A673 (cell line): Measurements from ENCODE around the gene CYP4F8.

Experiments
- EZH2 ChIP-seq: fragments of 200-600 bp; sonication (generic); IDR thresholded peaks from 2 replicates; pipeline ENCODE4 v1.6.1; 2017; ENCODE audit warnings: borderline replicate concordance, low read depth, mild to moderate bottlenecking, mixed read lengths, antibody characterized with exemption, low read length; ENCODE audit not compliant: poor library complexity, severe bottlenecking
- TF ChIP-seq, protein P1 (sequence below): fragments of 300-800, 200-600 bp; sonication (generic); conservative IDR thresholded peaks from 2 replicates; pipeline ENCODE4 v1.5.1; 2017; ENCODE audit warnings: low read depth, mild to moderate bottlenecking, antibody characterized with exemption, low read length, moderate library complexity, mixed read lengths

DNA sequence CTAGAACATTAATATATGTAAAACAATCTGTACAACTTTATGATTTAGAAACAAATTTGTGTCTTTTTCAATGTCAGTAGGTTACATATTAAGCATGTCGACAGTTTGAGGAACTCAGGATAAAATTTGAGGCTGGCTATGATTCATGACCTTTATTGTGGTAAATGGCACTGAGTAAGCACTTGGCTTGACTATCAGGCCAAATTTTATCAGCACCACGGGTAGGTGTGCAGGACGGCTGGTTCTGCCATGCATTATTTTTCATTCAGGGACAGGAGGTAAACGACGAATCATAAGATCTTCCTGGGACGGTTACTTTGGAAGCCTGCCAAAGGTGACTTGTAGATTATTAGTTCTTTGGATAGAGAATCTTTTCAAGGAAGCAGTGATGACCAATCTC is 19.9 kb upstream of the CYP4F8 start:
- TF ChIP-seq, protein P1, sequence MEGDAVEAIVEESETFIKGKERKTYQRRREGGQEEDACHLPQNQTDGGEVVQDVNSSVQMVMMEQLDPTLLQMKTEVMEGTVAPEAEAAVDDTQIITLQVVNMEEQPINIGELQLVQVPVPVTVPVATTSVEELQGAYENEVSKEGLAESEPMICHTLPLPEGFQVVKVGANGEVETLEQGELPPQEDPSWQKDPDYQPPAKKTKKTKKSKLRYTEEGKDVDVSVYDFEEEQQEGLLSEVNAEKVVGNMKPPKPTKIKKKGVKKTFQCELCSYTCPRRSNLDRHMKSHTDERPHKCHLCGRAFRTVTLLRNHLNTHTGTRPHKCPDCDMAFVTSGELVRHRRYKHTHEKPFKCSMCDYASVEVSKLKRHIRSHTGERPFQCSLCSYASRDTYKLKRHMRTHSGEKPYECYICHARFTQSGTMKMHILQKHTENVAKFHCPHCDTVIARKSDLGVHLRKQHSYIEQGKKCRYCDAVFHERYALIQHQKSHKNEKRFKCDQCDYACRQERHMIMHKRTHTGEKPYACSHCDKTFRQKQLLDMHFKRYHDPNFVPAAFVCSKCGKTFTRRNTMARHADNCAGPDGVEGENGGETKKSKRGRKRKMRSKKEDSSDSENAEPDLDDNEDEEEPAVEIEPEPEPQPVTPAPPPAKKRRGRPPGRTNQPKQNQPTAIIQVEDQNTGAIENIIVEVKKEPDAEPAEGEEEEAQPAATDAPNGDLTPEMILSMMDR: no peak
- no peak for TF ChIP-seq EZH2
